Activated CD8-positive, alpha-beta memory T cell treated with anti-CD3 and anti-CD28 coated beads, Interleukin-2, amount 50 U/mL, for 24 hours (primary cell): Measurements from ENCODE around the gene ATXN2L.
"Not testable (repeated sequence)": the region's sequence is repeated elsewhere in the genome, so short reads cannot be mapped to it uniquely, and the experiment has no call there.

ENCODE experiments used
- DNase-seq: peaks from one replicate; pipeline ENCODE4 v3.0.0-alpha.2; 2020; ENCODE audit errors: extremely low read depth

ATXN2L gene

DNA sequence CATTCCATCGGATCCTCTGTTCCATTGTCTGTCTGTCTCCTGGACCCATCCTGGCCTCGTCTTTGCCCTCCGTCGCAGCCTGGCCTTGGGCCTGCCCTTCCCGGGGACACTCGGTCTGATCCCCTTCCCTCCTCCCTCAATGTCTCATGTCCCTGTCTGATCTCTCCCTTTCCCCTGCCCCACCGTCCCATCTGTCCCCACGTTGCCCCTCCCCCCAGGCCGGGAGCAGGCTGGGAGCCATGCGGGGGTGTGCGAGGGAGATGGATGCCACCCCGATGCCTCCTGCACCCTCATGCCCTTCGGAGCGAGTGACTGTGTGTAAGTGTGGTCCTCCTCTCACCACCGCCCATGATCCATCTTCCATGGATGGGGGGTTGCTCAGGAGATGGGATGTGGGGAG is 50.2 kb downstream of the ATXN2L start:
- DNase-seq: no peak

DNA sequence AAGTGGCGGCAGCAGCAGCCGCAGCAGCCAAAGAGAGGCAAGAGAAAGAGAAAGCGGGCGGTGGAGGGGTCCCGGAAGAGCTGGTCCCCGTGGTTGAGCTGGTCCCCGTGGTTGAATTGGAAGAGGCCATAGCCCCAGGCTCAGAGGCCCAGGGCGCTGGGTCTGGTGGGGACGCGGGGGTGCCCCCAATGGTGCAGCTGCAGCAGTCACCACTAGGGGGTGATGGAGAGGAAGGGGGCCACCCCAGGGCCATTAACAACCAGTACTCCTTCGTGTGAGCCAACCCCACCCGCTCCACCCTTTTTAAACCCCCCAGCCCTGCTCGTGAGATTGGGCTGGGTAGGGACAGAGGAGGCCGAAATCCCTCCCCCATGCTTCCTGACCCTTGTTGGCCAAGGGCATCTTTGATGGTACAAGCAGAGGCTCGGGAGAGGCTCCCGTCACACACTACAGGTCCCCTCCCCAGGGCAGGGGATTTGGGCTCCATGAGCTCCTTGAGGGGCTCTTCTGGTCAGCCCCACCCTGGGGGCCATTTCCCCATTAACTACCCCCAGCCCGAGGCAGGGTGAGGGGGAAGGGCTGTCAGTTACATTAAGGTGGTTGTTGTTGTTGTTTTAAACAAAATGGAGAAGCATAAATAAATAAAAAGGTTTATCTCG is 50.9 kb downstream of the ATXN2L start:
- DNase-seq: no peak

DNA sequence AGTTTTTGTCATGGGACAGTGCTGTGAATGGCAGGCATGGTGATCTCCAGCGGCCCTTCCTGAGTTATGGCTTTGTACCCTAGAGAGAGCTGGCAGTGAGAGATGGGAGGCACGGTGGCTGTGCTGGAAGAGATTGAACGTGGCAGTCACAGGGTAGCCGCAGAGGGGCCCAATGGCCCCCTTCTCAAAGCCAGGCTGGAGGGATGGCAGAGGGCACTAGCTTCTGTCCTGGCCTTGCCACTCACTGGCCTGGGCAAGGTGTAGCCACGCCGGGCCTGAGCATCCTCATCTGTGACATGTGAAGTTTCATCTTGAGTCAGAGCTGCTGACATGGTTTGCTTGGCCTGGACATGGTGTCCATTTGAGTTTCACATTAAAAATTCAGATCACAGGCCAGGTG is 51.6 kb downstream of the ATXN2L start:
- DNase-seq: no peak

GRCh38 chr16:28875134-28876018 is 52.6 kb downstream of the ATXN2L start:
- no peak for DNase-seq

- DNase-seq: no peak
Observed at GRCh38 chr16:28876019-28876659, 53.3 kb downstream of the ATXN2L start.

GRCh38 chr16:28876973-28877654 is 54.3 kb downstream of the ATXN2L start:
- DNase-seq: no peak

DNA sequence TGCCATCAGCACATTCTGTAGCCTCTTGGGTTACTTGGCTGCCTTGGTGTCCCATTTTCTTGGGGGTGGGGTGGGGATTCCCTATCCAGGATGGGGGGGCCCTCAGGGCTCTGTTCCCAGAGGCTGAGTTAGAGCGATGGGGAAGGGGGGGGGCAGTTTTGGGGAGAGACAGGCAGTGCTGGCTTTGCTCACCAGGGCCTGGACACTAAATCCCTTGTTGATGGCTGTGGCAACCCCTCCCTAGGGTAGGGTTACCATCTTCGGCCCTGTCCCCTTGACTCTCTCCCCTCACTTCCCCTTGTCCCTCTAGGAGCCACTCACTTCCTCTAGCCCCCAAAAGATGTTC is 54.8 kb downstream of the ATXN2L start:
- no peak for DNase-seq

GRCh38 chr16:28878083-28878926 is 55.5 kb downstream of the ATXN2L start, which contains the start of gene ATP2A1:
ATP2A1 (plus strand) TSS chr16:28878488; CDS start chr16:28878672, 184 bp downstream.
- no peak for DNase-seq

GRCh38 chr16:28879261-28879840 is 56.6 kb downstream of the ATXN2L start:
- no peak for DNase-seq

DNA sequence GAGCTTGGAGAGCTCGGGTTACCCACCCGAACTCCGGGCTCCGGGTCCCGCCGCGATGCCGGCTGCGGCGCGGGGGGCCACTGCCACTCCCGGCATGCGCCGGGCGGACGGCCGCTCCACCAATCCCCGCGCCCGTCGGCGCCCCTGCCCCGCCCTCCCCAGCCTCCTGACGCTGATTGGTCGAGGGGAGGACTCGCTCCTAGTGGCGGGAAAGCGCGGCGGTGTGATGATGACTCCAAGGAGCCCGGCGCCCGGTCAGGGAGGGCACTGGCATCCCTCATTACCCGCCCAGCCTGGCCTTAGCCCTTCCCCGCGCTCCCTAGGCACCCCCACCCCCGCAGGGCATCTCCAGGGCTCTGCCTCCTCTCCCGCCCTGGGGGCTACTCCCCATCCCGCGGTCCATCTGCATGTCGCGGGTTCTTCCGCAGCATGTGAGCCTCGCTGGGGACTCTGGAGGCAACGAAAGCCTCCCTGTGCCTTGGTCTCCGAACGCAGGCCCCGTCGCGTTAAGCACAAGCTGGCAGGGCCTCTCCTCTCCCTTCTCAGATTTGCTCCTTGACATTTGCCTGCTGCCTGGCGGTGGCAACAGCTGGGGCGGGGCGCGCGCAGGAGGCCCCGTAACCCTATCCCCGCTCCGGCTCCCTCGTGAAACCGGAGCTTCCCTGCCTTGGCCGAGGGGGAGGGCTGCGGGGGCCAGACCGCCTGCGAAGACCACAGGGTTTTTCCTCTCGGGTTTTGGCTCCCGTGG is 57.2 kb downstream of the ATXN2L start:
- DNase-seq: peak; percentile 83

DNA sequence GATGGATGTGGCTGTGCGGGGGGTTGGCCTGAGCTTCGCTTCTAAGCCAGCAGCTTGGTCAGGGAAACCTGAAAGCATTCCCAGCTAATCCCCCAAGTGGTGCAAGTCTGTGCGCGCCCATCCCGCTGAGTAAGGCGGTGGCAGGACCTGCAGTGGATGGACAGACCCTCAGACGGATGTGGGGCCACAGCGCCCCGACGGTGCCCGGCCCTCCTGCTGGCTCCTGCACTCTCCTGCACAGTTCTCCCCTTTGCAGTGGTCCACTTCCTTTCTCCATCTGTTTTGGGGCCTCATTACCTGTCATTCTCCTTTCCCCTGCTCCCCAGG is 57.8 kb downstream of the ATXN2L start:
- no peak for DNase-seq

- DNase-seq: no peak
Observed at GRCh38 chr16:28880955-28881354, 58.2 kb downstream of the ATXN2L start.

DNA sequence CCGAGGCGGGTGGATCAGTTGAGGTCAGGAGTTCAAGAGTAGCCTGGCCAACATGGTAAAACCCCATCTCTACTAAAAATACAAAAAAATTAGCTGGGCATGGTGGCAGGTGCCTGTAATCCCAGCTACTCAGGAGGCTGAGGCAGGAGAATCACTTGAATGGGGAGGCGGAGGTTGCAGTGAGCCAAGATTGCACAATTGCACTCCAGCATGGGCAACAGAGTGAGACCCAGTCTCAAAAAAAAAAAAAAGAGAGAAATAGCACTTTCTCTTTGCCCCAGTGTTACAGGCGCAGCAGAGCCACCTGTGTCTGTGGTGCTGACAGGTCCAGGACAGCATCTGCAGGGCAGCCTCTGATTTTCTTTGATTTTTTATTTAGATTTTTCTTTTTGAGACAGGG is 58.8 kb downstream of the ATXN2L start:
- not testable (repeated sequence) for DNase-seq

DNA sequence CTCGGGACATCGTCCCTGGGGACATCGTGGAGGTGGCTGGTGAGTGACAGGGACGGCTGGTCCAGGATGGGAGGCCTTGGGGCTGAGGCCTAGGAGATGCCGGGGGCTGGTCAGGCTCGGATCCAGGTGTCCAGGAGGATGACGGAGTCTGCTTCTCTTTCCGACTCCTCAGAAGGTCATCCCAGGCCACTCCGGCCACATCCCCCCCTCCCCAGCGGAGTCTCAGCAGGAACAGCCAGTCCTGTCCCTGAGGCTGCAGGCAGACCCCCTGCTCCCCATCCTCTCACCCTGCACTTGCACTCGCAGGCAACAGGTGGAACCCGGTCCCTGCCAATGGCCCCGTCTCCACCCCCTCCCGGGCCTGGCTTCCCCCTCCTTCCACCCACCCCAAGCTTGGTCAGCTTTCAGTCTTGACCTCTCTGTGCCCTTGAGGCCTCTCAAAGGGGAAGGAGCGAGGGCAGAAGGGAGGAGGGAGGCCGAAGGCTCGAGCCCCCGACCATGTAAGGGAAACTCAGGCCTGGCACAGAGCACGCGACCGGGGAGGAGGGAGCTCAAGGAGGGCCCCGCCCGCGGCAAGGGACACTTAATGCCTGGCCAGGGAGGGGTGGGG is 59.9 kb downstream of the ATXN2L start:
- no peak for DNase-seq

DNA sequence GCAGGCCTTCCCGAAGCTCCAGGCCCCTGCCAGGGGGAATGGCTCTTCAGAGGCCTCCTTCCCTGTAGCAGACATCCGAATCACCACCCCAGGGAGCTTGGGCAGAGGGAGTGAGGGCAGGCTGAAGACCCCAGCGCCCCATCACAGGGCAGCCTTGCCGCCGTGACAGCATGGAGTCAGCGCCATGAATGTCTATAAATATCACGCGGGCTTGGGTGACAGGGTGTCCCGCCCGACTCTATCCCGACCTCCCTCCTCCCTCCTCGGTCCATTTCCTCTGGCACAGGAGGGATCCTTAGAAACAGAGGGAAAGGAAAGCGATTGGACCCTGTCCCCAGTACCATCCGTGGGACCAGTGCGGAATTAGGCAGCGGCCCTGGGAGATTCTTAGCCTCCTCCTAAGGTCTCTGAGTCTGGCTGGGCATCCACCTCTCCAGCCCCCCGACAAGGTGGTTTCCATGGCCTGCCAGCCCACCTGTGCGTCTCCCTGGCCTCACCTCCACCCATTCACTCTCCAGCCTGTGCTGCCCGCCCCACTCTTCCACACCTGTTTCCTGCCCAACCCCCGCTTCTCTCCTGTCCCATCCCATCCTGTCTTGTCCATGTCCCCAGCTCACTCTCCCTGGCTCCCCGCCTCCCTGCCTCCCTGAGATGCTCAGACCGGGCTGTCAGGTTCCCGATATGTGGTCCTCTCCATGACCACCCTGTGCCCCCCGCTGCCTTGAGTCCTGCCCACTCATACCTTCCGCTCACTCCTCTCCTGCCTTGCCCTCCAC is 60.6 kb downstream of the ATXN2L start:
- no peak for DNase-seq

DNA sequence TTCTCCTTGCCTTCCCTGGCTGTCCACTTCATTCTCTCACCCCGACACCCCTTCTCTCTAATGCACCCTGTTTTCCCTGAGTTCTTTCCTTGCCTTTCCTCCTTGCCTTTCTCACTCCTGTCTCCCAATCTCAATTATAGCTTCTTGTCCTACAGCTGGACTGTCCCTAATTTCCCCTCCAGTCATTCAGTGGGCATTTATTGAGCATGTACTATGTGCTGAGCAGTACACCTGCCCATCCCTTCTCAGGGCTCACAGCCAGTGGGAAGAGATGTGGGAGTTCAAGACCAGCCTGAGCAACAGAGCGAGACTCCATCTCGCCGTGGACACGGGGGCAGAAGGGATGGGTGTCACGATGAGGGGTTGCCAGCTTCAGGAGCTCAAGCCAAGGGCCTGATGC is 61.2 kb downstream of the ATXN2L start:
- no peak for DNase-seq
